ENCODE data around the gene PIEZO1. TPM values are rescaled to one million over a fixed set of nuclear protein-coding genes. Genes with fewer than 3 reads are reported as not detected.

The PIEZO1 gene
- total and polyA plus RNA-seq, 9 of the 15 experiments (the other 6 are each of a cell fraction or from before 2014, with no cell fraction given): 3.6 to 432 (median 131) TPM

DNA sequence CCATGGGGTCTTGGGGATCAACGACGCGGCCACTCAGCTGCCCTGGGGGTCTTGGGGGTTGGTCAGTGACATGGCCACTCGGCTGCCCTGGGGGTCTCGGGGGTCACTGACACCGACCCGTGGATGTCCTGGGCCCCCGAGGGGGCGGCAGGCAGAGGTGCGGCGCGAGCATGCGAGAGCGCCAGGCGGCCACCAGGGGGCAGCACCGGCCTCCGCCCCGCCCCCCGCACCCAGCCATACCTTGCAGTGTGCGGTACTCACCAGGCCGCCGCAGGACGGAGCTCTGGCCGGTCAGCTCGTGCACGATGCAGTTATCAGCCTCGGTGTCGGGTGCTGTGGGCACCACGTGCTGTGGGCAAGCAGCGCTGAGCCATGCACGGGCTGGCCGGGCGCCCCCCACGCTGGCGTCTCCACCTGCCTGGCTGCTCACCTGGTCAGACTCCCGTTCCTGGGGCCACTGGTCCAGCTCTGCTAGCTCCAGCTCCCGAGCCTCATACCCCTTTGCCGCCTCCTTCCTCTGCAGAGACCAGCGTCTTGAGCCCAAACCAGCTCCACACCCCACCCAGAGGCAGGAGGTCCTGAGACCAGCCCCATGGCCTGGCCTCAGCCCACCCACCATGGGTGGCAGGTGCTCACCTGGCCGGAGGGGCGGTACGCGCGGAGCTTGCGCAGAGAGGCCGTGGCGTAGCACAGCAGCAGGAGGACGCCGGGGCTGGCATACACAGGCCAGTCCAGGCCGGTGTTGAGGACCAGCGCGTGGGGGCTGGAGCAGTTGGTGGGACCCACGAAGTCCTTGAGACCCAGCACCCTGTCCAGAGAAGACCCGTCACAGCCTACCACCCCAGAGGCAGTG, 47.5 kb downstream of the PIEZO1 start (continued):
- TF ChIP-seq, protein P1, sequence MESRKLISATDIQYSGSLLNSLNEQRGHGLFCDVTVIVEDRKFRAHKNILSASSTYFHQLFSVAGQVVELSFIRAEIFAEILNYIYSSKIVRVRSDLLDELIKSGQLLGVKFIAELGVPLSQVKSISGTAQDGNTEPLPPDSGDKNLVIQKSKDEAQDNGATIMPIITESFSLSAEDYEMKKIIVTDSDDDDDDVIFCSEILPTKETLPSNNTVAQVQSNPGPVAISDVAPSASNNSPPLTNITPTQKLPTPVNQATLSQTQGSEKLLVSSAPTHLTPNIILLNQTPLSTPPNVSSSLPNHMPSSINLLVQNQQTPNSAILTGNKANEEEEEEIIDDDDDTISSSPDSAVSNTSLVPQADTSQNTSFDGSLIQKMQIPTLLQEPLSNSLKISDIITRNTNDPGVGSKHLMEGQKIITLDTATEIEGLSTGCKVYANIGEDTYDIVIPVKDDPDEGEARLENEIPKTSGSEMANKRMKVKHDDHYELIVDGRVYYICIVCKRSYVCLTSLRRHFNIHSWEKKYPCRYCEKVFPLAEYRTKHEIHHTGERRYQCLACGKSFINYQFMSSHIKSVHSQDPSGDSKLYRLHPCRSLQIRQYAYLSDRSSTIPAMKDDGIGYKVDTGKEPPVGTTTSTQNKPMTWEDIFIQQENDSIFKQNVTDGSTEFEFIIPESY (CRISPR knock-in tag; IDR thresholded peaks at IDR 0.05): peak; percentile 79
- TF ChIP-seq TARDBP (IDR thresholded peaks at IDR 0.05) (peak; percentile 73; the same call in 1 of the 2 replicates), ZNF586 (CRISPR knock-in tag; conservative IDR thresholded peaks at IDR 0.05) (no peak), ZFX (CRISPR knock-in tag; IDR thresholded peaks at IDR 0.05) (no peak), NR2C1 (IDR thresholded peaks at IDR 0.05) (no peak), NR2C1 (tag; IDR thresholded peaks at IDR 0.05) (no peak), PURB (CRISPR knock-in tag; IDR thresholded peaks at IDR 0.05; ENCODE audit: low read depth) (no peak), RBBP5 (IDR thresholded peaks at IDR 0.05; ENCODE audit: borderline replicate concordance, insufficient read depth, low read length, poor library complexity, severe bottlenecking) (peak; percentile 53), RAD21 (CRISPR knock-in tag; conservative IDR thresholded peaks at IDR 0.05 in 1 of 2, IDR thresholded peaks at IDR 0.05 in 1 of 2) (peak; percentile 93 to 94), TAF15 (IDR thresholded peaks at IDR 0.05; ENCODE audit: low read depth, low read length) (no peak), STAT5A (IDR thresholded peaks at IDR 0.05; ENCODE audit: borderline replicate concordance, low read length) (peak; percentile 16; the same call in 1 of the 2 replicates)
- TF ChIP-seq, protein P2, sequence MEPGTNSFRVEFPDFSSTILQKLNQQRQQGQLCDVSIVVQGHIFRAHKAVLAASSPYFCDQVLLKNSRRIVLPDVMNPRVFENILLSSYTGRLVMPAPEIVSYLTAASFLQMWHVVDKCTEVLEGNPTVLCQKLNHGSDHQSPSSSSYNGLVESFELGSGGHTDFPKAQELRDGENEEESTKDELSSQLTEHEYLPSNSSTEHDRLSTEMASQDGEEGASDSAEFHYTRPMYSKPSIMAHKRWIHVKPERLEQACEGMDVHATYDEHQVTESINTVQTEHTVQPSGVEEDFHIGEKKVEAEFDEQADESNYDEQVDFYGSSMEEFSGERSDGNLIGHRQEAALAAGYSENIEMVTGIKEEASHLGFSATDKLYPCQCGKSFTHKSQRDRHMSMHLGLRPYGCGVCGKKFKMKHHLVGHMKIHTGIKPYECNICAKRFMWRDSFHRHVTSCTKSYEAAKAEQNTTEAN (CRISPR knock-in tag; IDR thresholded peaks at IDR 0.05): no peak
- TF ChIP-seq, protein P3, sequence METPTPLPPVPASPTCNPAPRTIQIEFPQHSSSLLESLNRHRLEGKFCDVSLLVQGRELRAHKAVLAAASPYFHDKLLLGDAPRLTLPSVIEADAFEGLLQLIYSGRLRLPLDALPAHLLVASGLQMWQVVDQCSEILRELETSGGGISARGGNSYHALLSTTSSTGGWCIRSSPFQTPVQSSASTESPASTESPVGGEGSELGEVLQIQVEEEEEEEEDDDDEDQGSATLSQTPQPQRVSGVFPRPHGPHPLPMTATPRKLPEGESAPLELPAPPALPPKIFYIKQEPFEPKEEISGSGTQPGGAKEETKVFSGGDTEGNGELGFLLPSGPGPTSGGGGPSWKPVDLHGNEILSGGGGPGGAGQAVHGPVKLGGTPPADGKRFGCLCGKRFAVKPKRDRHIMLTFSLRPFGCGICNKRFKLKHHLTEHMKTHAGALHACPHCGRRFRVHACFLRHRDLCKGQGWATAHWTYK (CRISPR knock-in tag; IDR thresholded peaks at IDR 0.05): peak; percentile 77; the same call in 1 of the 2 replicates
- TF ChIP-seq, protein P4, sequence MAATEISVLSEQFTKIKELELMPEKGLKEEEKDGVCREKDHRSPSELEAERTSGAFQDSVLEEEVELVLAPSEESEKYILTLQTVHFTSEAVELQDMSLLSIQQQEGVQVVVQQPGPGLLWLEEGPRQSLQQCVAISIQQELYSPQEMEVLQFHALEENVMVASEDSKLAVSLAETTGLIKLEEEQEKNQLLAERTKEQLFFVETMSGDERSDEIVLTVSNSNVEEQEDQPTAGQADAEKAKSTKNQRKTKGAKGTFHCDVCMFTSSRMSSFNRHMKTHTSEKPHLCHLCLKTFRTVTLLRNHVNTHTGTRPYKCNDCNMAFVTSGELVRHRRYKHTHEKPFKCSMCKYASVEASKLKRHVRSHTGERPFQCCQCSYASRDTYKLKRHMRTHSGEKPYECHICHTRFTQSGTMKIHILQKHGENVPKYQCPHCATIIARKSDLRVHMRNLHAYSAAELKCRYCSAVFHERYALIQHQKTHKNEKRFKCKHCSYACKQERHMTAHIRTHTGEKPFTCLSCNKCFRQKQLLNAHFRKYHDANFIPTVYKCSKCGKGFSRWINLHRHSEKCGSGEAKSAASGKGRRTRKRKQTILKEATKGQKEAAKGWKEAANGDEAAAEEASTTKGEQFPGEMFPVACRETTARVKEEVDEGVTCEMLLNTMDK (IDR thresholded peaks at IDR 0.05; ENCODE audit: borderline replicate concordance, insufficient read depth, low read depth, low read length, poor library complexity, severe bottlenecking): peak; percentile 99
- TF ChIP-seq, protein P5, sequence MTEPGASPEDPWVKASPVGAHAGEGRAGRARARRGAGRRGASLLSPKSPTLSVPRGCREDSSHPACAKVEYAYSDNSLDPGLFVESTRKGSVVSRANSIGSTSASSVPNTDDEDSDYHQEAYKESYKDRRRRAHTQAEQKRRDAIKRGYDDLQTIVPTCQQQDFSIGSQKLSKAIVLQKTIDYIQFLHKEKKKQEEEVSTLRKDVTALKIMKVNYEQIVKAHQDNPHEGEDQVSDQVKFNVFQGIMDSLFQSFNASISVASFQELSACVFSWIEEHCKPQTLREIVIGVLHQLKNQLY (CRISPR knock-in tag; conservative IDR thresholded peaks at IDR 0.05): no peak
